GM21528 (cell line): ENCODE measurements around the gene CELA1.
A peak's percentile ranks its signal among the peaks of the same experiment; 100 is the strongest.
"Not testable (repeated sequence)": the region's sequence is repeated elsewhere in the genome, so short reads cannot be mapped to it uniquely, and the experiment has no call there.

Source experiments
- ATAC-seq: cut with Tn5 transposase; IDR thresholded peaks from one replicate; pipeline ENCODE4 v1.9.1; 2021; ENCODE audit warnings: mild to moderate bottlenecking, moderate library complexity; ENCODE audit not compliant: unreplicated experiment, low FRiP score

Gene CELA1

DNA sequence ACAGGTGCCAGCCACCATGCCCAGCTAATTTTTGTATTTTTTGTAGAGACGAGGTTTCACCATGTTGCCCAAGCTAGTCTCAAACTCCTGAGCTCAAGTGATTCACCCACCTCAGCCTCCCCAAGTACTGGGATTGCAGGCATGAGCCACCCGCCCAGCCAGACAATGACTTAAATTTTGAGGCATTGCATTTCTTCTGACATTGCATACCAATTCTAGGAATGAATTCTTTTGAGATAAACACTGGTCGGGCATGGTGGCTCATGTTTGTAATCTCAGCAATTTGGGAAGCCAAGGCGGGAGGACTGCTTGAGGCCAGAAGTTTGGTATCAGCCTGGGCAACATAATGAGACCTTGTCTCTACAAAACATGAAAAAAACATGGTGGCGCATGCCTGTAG, 2.5 kb upstream of the CELA1 start:
- ATAC-seq: no peak

- ATAC-seq: no peak
These were observed 1.6 kb upstream of the CELA1 start for GRCh38 chr12:51348116-51348515.

GRCh38 chr12:51345681-51346080, 798 bp downstream of the CELA1 start:
- no peak for ATAC-seq

- ATAC-seq: no peak
These were observed 3.3 kb downstream of the CELA1 start for GRCh38 chr12:51343201-51343600.

DNA sequence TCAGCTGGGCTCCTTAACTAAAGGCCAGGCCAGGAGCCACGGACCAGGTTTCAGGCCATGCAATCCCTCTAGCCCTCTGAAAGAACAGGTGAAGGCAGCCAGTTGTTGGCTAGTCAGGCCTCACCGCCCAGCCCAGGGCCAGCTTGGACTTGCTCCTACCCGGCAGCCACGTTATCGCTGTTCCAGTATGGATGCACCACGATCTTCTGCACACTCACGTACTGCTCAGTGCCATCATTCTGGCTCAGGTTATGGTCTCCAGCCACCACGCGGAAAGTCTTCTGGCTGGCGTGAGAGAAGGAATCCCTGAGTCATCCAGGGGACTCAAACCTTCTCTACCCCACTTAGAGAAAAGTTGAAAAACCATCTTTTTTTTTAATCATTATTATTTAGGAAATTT, 4.1 kb downstream of the CELA1 start:
- no peak for ATAC-seq

- ATAC-seq: no peak
These were observed 5.0 kb downstream of the CELA1 start for GRCh38 chr12:51341251-51342007.

GRCh38 chr12:51339750-51340149, 6.7 kb downstream of the CELA1 start:
- ATAC-seq: no peak

DNA sequence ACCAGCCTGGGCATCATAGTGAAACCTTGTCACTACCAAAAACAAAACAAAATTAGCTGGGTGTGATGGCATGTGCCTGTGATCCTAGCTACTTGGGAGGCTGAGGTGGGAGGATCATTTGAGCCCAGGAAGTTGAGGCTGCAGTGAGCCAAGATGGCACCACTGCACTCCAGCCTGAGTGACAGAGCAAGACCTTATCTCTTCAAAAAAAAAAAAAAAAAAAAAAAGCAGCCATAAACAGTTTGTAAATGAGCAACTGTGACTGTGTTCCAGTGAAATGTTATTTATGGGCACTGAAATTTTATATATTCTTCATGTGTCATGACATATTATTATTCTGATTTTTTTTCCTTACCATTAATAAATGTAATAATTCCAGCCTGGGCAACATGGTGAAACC, 9.1 kb downstream of the CELA1 start:
- not testable (repeated sequence) for ATAC-seq

DNA sequence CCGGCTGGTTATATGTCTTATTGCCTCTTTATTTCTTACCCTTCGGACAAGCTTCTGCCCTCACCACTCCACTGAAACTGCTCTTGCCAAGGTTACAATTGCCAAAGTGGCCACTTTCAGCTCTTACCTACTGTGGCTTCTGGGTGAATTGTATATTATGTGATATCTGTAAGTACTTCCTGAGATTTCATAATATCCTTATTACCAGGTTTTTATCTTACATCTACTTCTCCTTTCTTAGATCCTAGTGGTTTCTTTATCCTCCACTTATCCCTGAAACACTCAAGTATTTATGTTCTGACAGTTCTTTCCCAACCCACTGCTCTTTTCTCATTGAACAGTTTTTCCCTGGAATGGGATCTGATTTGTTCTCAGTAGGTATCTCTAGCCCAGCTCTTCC, 10.5 kb downstream of the CELA1 start:
- no peak for ATAC-seq

DNA sequence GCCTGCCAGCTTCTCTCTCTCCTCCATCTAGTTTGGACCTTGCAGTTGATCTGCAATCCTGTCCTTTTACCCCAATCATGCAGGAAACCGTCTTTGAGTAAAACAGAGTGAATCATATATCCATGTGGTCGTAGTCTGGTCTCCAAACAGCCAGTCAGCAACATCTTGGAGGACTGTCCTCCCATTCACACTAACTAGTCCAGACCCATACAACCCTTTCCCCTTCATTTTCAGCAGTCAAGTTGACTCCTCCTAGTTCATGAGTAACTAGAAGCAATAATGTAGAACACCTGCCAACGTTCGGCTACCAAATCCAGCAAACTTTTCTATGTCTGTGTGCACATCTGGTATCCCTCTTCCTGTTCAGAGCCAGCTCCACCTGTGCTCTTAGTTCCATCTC, 11.7 kb downstream of the CELA1 start:
- ATAC-seq: no peak

- ATAC-seq: no peak
These were observed 12.9 kb downstream of the CELA1 start for GRCh38 chr12:51333536-51333935.

GRCh38 chr12:51330186-51330585, 16.3 kb downstream of the CELA1 start:
- ATAC-seq: no peak

DNA sequence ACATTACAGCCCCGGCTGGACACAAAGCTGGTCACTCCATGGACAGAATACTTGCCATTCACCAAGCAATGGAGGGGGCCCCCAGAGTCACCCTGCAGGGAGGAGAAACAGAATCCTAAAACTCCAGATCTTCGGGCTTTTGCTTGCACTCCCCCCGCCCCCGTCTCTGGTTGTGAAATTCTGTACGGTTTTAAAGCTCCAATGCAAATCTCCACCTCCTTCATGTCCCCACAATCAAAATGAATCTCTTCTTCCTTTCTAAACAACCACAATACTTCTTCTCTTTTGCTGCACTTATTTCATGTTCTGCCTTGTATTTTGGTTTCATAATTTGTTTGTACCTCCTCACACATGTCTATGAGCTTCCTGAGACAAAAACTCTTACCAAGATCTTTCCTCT, 16.7 kb downstream of the CELA1 start:
- ATAC-seq: no peak

DNA sequence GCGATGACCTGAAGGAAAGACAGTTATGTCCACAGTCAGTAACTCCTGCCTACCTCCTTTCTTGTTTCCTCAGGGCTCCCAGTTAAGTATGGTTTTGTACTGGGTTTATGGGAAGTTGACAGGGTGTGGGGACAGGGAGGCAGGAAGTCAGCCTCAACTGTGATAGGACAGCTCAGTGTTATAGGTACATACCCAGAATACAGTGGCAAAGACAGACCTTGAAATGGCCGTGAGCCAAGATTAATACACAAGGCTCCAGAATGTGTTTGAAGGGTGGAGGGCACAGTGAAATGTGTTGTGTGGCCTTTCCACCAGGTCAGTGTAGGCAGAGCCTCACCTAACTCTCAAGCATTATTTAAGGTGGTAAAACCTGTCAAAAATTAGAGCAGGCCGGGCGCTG, 17.9 kb downstream of the CELA1 start:
- no peak for ATAC-seq

GRCh38 chr12:51326698-51327439, 19.6 kb downstream of the CELA1 start:
- peak; percentile 48 for ATAC-seq

- no peak for ATAC-seq
These were observed 21.5 kb downstream of the CELA1 start for GRCh38 chr12:51324953-51325352.

DNA sequence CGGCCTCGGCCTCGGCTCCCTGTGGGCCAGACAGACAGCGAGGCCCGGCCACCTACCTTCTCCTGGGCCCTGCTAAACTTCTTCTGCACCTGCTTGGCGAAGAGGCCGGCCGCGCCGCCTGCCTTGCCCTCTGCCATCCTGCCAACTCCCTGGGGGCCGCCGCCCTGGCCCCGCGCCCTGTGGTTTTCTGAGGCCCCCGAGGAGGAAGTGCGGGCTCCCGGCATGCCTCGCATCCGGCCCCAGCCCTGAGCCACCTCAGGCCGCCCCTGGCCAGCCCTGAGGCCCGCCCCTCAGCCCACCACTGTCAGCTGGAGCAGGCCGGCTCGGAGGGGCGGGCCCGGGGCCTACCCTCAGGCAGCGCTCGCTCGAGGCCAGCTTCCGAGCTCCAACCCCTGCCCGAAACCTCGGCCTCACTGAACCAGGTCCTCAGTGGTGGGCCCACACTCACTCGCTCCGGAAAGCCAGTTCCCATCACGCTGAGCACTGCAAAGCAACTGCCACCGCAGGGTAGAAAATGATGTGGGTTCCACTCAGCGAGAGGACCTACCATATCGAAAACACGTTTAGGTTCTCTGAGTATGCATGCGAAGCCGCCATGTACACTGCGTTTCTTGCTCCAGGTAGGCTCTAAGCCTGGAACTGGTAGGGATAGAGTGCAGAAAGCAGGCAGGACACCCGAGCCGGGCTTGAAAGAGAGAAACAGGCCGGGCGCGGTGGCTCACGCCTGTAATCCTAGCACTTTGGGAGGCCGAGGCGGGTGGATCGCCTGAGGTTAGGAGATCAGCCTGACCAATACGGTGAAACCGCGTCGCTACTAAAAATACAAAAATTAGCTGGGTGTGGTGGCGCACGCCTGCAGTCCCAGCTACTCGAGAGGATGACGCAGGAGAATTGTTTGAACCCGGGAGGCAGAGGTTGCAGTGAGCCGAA, 22.2 kb downstream of the CELA1 start, which contains the start of gene BIN2:
Gene BIN2, minus strand, starts transcription at position 209 of the 930 bp plus-strand sequence. Its CDS starts 72 bp downstream, at position 137.
- ATAC-seq: peak; percentile 48

- ATAC-seq: peak; percentile 12
These were observed 23.0 kb downstream of the CELA1 start for GRCh38 chr12:51323317-51323960.

- no peak for ATAC-seq
These were observed 24.0 kb downstream of the CELA1 start for GRCh38 chr12:51322452-51322851.

GRCh38 chr12:51321882-51322281, 24.6 kb downstream of the CELA1 start:
- no peak for ATAC-seq
